Pancreas (tissue), 10 donors: ENCODE data around the gene MAP2K3. TPM values are rescaled to one million over a fixed set of nuclear protein-coding genes. Genes with fewer than 3 reads are reported as not detected.
A peak's percentile ranks its signal among the peaks of the same experiment; 100 is the strongest.

Experiments
- ATAC-seq, 4 donors: fragments of 200-7000 bp; cut with Tn5 transposase; one replicate each; pipeline versions ENCODE4 v1.8.0 to v1.9.1; 2020; ENCODE audit warnings: mild to moderate bottlenecking in 4 of 4, moderate library complexity in 4 of 4
- DNase-seq, 6 donors: peaks; one replicate each; pipeline ENCODE4 v3.0.0-alpha.2; 2020
- FAIRE-seq: peaks from 2 replicates; lab custom pipeline; 2012; peaks lifted over from hg19 to GRCh38; lab: Jason Lieb, UNC
- H3K27ac ChIP-seq, 4 donors: fragments of 200-600 bp; sonication (generic); 1 replicate in 3 of 4; 2 replicates in 1 of 4; pipeline versions ENCODE4 v1.5.0 to v1.8.0; 2020
- H3K27me3 ChIP-seq, 4 donors: fragments of 200-600 bp; one replicate each; pipeline ENCODE4 v1.8.0; 2021
- H3K36me3 ChIP-seq, 3 donors: fragments of 200-600 bp; sonication (generic) in 1 of 3; one replicate each; pipeline versions ENCODE4 v1.5.0 to v1.8.0; 2020 to 2021
- H3K4me1 ChIP-seq, 3 donors: fragments of 200-600 bp; one replicate each; pipeline ENCODE4 v1.8.0; 2021
- H3K4me3 ChIP-seq, 4 donors: fragments of 200-600 bp; sonication (generic) in 2 of 4; one replicate each; pipeline versions ENCODE4 v1.5.0 to v1.8.0; 2020 to 2021
- H3K9me3 ChIP-seq, 4 donors: fragments of 200-600 bp; one replicate each; pipeline ENCODE4 v1.8.0; 2021
- CTCF ChIP-seq, 4 donors: fragments of 200-600 bp; sonication (generic) in 3 of 4; IDR thresholded peaks; one replicate each; pipeline versions ENCODE4 v1.5.0 to v1.8.0; 2021; ENCODE audit warnings: antibody characterized with exemption in 4 of 4
- WGBS, 2 donors: extraction: QIAGEN DNeasy Blood & Tissue Kit; methylation state at CpG; one replicate each; pipeline ENCODE4 v1.1.7; 2013; 5-methylcytosine and 5-hydroxymethylcytosine counted together
- intact Hi-C, 3 donors: fragments of 100-400 bp; cut with DNase I; formaldehyde crosslinking; loops; one replicate each; pipeline versions ENCODE4 v1.11.1 to v1.14.2; 2022
- polyA plus RNA-seq, 2 donors: library from polyadenylated mRNA; stranded (reverse); fragments of 200-250 nt; gene quantifications; one replicate each; pipeline ENCODE4 v1.2.3, GENCODE V29; 2013
- total RNA-seq, 6 donors: library from RNA; stranded (reverse); fragmentation: NEBNext Ultra II Directional in 4 of 6; extraction: Animal tissue kit (Norgen Biotek cat#: 25700) in 4 of 6; gene quantifications; one replicate each; pipeline versions ENCODE4 v1.2.1 to v1.2.4, GENCODE V29; 2021 to 2023
- donor health status: healthy with polysubstance abuse.
- donor health status: DM: no; HTN: no; CAD: no; lungs with moderate emphysema.
- donor health status: DM: no; HTN: no; CAD: no.
- donor health status: control.
- donor health status: control.
- donor health status: Bipolar disorder and iron deficiency.
- donor health status: DM: yes; HTN: yes; CAD: no.
- donor health status: DM: no; HTN: no; CAD: no.
- donor health status: DM: no; HTN: no; CAD: no.
- donor health status: DM: yes; HTN: yes; CAD: no.

The MAP2K3 gene
- total and polyA plus RNA-seq, 8 donors: 16.4 to 40.9 (median 22.0) TPM

- ATAC-seq (no peak), FAIRE-seq (no peak), DNase-seq (peak in 1 of 6 donors; percentile 36)
- intact Hi-C loops: loop anchor here in 1 of 3 donors (10.0 kb wide), 1 partner anchor 973 kb away; no protein-coding TSS in a partner anchor
- H3K4me1 ChIP-seq: peaks cover 32 to 50% (median 36%) of the 10 kb centered on the region in 3 donors
- H3K9me3 ChIP-seq: no peaks in the 10 kb centered on the region
- no peak overlapping the region for H3K4me3 ChIP-seq
- no peaks in the 10 kb centered on the region for H3K36me3 ChIP-seq
- TF ChIP-seq CTCF (IDR thresholded peaks at IDR 0.05): no peak
- H3K27me3 ChIP-seq: no peaks in the 10 kb centered on the region
- no peak overlapping the region for H3K27ac ChIP-seq
- WGBS, 2 donors: 43 to 49% methylated on average over 10 of the region's 10 CpGs
These were observed 6.8 kb downstream of the MAP2K3 start for GRCh38 chr17:21291357-21291756.

- Histone ChIP-seq H3K27me3 (no peaks in the 10 kb centered on the region), H3K4me1 (peaks cover 28 to 46% (median 31%) of the 10 kb centered on the region in 3 donors), H3K36me3 (no peaks in the 10 kb centered on the region), H3K9me3 (no peaks in the 10 kb centered on the region), H3K4me3 (no peak overlapping the region), H3K27ac (no peak overlapping the region)
- intact Hi-C loops: loop anchor here in 1 of 3 donors (10.0 kb wide), 1 partner anchor 973 kb away; no protein-coding TSS in a partner anchor
- 59 to 64% methylated on average over 12 of the region's 12 CpGs for WGBS, 2 donors
- DNase-seq (peak in 2 of 6 donors; percentile 25 to 78), FAIRE-seq (no peak), ATAC-seq (no peak)
- TF ChIP-seq CTCF (IDR thresholded peaks at IDR 0.05): no peak
These were observed 7.4 kb downstream of the MAP2K3 start for GRCh38 chr17:21291862-21292261.

DNA sequence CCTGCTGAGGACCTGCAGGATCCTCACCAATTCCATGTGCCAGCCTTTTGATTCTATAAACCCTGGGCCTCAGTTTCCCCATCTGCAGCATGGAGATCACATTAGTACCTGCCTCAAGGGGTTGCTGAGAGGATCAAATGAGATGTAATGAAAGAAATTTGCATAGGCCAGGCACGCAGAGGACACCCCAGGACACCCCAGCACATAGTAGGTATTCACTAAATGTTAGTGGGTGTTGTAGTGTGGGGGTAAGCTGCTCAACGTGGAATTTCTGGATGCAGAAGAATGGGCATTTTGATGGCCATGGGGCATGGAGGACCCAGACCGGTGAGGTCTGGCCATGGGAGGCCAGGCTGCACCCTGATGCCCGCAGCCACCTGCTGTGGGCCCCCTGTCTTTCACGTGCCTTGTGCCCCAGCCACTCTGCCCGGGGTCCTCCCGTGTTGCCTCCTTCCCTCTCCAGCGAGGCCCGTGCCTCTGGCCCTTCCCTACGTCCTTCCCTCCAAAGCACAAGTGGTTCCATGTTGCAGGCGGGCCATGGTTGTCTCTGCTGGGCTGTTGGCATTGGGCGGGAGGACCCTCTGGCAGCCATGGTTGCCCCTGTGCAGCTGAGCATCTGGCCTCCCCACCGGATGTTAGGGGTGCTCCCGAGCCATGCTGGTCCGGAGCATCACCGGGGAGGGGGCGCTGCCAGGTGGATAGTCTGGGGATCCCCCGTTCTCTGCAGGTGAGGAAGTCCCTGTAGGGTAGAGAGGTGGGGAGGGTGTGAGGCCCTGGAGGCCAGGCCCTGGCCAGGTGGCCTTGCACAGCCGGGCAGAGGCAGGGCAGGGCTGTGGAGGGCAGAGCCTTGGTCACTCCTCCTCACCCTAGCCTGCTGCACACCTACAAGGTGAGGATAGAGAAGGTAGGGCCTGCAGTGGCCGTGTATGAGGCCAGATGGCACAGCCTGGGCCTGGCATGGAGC, 8.6 kb downstream of the MAP2K3 start:
- H3K36me3 ChIP-seq: no peaks in the 10 kb centered on the region
- H3K4me1 ChIP-seq: peaks cover 18 to 35% (median 18%) of the 10 kb centered on the region in 3 donors
- DNase-seq (peak in 2 of 6 donors; percentile 28 to 79), FAIRE-seq (no peak), ATAC-seq (no peak)
- intact Hi-C loops: loop anchor here in 1 of 3 donors (10.0 kb wide), 1 partner anchor 972 kb away; no protein-coding TSS in a partner anchor
- 67 to 80% methylated on average over 20 of the region's 20 CpGs for WGBS, 2 donors
- no peaks in the 10 kb centered on the region for H3K27me3 ChIP-seq
- H3K27ac ChIP-seq: no peak overlapping the region
- TF ChIP-seq CTCF (IDR thresholded peaks at IDR 0.05): no peak
- H3K4me3 ChIP-seq: no peak overlapping the region
- no peaks in the 10 kb centered on the region for H3K9me3 ChIP-seq

DNA sequence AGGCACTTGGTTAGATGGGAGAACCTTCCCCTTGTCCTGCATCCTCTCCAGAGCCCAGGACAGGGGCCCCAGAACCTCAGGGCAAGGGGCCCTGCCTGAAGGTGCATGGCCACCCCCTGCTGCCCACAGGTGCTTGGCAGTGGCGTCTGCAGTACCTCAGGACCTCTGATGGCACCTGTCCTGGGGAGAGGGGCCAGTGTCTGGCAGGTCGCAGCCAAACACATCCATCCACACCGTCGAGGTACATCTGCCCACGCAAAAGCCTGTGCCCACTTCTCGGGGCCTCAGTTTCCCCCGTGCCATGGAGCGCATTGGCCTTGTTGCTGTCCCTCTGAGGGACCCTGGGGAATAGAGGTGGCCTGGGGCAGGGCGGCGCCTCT, 9.3 kb downstream of the MAP2K3 start:
- ATAC-seq: no peak
- Histone ChIP-seq H3K36me3 (peaks cover 0 to under 1% (median 0%) of the 10 kb centered on the region in 3 donors), H3K27me3 (no peaks in the 10 kb centered on the region), H3K4me3 (no peak overlapping the region), H3K4me1 (peaks cover 11 to 29% (median 12%) of the 10 kb centered on the region in 3 donors), H3K9me3 (no peaks in the 10 kb centered on the region), H3K27ac (no peak overlapping the region)
- FAIRE-seq: no peak
- peak in 2 of 6 donors; percentile 23 to 76 for DNase-seq
- WGBS, 2 donors: 53 to 62% methylated on average over 10 of the region's 10 CpGs
- TF ChIP-seq CTCF (IDR thresholded peaks at IDR 0.05): no peak
- intact Hi-C loops: loop anchor here in 1 of 3 donors (10.0 kb wide), 1 partner anchor 971 kb away; no protein-coding TSS in a partner anchor
